HCT116 (cell line): ENCODE data around the gene LILRB1. TPM values are rescaled to one million over a fixed set of nuclear protein-coding genes. Genes with fewer than 3 reads are reported as not detected.

Source experiments
- ATAC-seq: fragments of 200-7000 bp; cut with Tn5 transposase; 2 replicates; pipeline ENCODE4 v1.9.1; 2020; ENCODE audit warnings: mild to moderate bottlenecking, moderate library complexity
- BruUV-seq: library from RNA; stranded (reverse); fragments of 400-500 nt; replicated peaks from 2 replicates; lab custom pipeline; 2021; lab: Mats Ljungman, UMichigan
- CTCF ChIA-PET: fragments of 300-600 bp; sonication (Branson Sonifier 250); formaldehyde crosslinking; loops from one replicate; lab custom pipeline; 2021; ENCODE audit warnings: antibody characterized with exemption; lab: Charles Lee
- POLR2A ChIA-PET: fragments of 300-600, 350-600 bp; sonication (Branson Sonifier 250); formaldehyde crosslinking; loops from one replicate; lab custom pipeline; 2021; ENCODE audit warnings: antibody characterized with exemption; lab: Charles Lee
- RAD21 ChIA-PET, 2 experiments: fragments of 300-600 bp; sonication (Branson Sonifier 250); formaldehyde crosslinking; loops; one replicate each; lab custom pipeline; 2023; ENCODE audit warnings: low total read pairs in 2 of 2; ENCODE audit not compliant: uncharacterized antibody in 2 of 2, unreplicated experiment in 2 of 2, low non-redundant PET in 1 of 2; lab: Charles Lee
- DNase-seq: peaks from one replicate; pipeline ENCODE4 v3.0.0-alpha.2; 2010; ENCODE audit warnings: low read depth, low spot score
- H2AFZ ChIP-seq: fragments of 200-600 bp; shearing (Covaris generic), sonication (generic); 2 replicates; pipeline ENCODE4 v1.6.1; 2017; ENCODE audit warnings: low read depth, mixed run types, mixed read lengths, antibody characterized with exemption, low read length; ENCODE audit not compliant: poor library complexity, severe bottlenecking
- H3K27ac ChIP-seq: 2 replicates; pipeline ENCODE4 v1.5.1; 2012; ENCODE audit warnings: low read depth, low read length
- H3K27me3 ChIP-seq: fragments of 200-600 bp; sonication (generic); 2 replicates; pipeline ENCODE4 v1.6.1; 2016; ENCODE audit warnings: mixed run types, low read length, mixed read lengths; ENCODE audit not compliant: insufficient read depth
- H3K36me3 ChIP-seq, 2 experiments: fragments of 200-500 bp in 1 of 2; fragments of 200-600 bp in 1 of 2; sonication (Bioruptor generic) in 1 of 2; sonication (generic) in 1 of 2; 2 replicates each; pipeline versions ENCODE4 v1.5.1 to v1.6.1; 2014 to 2016; ENCODE audit warnings: low read length in 2 of 2, inconsistent platforms in 1 of 2, mixed read lengths in 1 of 2, mixed run types in 1 of 2; ENCODE audit not compliant: insufficient read depth in 2 of 2, control insufficient read depth in 1 of 2
- H3K4me1 ChIP-seq, 2 experiments: fragments of 200-600 bp in 1 of 2; sonication (generic) in 1 of 2; 2 replicates each; pipeline versions ENCODE4 v1.5.1 to v1.6.1; 2012 to 2017; ENCODE audit warnings: low read length in 2 of 2, inconsistent platforms in 1 of 2, mild to moderate bottlenecking in 1 of 2, mixed read lengths in 1 of 2, mixed run types in 1 of 2, moderate library complexity in 1 of 2; ENCODE audit not compliant: insufficient read depth in 2 of 2, control insufficient read depth in 1 of 2
- H3K4me2 ChIP-seq: fragments of 200-600 bp; sonication (generic); 2 replicates; pipeline ENCODE4 v1.6.1; 2017; ENCODE audit warnings: mixed run types, low read length, mixed read lengths
- H3K4me3 ChIP-seq, 2 experiments: fragments of 200-600 bp in 1 of 2; sonication (generic) in 1 of 2; replicated peaks in 1 of 2; 2 replicates each; pipeline ENCODE4 v1.5.1; 2011 to 2016; ENCODE audit warnings: low read length in 2 of 2, control low read depth in 1 of 2, low read depth in 1 of 2, mild to moderate bottlenecking in 1 of 2, mixed read lengths in 1 of 2, mixed run types in 1 of 2
- H3K79me2 ChIP-seq: fragments of 200-600 bp; sonication (generic); 2 replicates; pipeline ENCODE4 v1.6.1; 2017; ENCODE audit warnings: mild to moderate bottlenecking, mixed run types, low read length, moderate library complexity, mixed read lengths; ENCODE audit not compliant: insufficient read depth
- H3K9ac ChIP-seq: fragments of 200-600 bp; sonication (generic); 2 replicates; pipeline ENCODE4 v1.6.1; 2016; ENCODE audit warnings: low read length, mixed read lengths
- H3K9me2 ChIP-seq: fragments of 200-600 bp; sonication (generic), shearing (Covaris generic); 2 replicates; pipeline ENCODE4 v1.6.1; 2017; ENCODE audit warnings: mixed run types, mild to moderate bottlenecking, moderate library complexity; ENCODE audit not compliant: insufficient read depth
- H3K9me3 ChIP-seq, 2 experiments: fragments of 200-500 bp in 1 of 2; fragments of 200-600 bp in 1 of 2; sonication (Bioruptor generic) in 1 of 2; sonication (generic) in 1 of 2; 2 replicates each; pipeline ENCODE4 v1.6.1; 2014 to 2017; ENCODE audit warnings: low read length in 2 of 2, mixed read lengths in 2 of 2, inconsistent platforms in 1 of 2, low read depth in 1 of 2, mild to moderate bottlenecking in 1 of 2, mixed run types in 1 of 2, moderate library complexity in 1 of 2; ENCODE audit not compliant: control insufficient read depth in 1 of 2, insufficient read depth in 1 of 2
- H4K20me1 ChIP-seq: fragments of 200-600 bp; sonication (generic), shearing (Covaris generic); 2 replicates; pipeline ENCODE4 v1.6.1; 2017; ENCODE audit warnings: mixed run types, mild to moderate bottlenecking, moderate library complexity; ENCODE audit not compliant: insufficient read depth
- CBX3 ChIP-seq: IDR thresholded peaks from 2 replicates; pipeline ENCODE4 v1.6.1; 2012; ENCODE audit warnings: low read depth
- EZH2phosphoT487 ChIP-seq: fragments of 200-600 bp; IDR thresholded peaks from 2 replicates; pipeline ENCODE4 v1.6.1; 2018; ENCODE audit warnings: antibody characterized with exemption, borderline replicate concordance
- POLR2A ChIP-seq: IDR thresholded peaks from 2 replicates; pipeline ENCODE4 v1.7.0; 2011; ENCODE audit warnings: borderline replicate concordance; ENCODE audit not compliant: insufficient read depth, insufficient read length; ENCODE audit errors: extremely low read depth
- RAD21 ChIP-seq: IDR thresholded peaks from 2 replicates; pipeline ENCODE4 v1.6.1; 2012; ENCODE audit warnings: low read depth, mild to moderate bottlenecking
- SRF ChIP-seq: IDR thresholded peaks from 2 replicates; pipeline ENCODE4 v1.6.1; 2012; ENCODE audit warnings: low read depth
- intact Hi-C: fragments of 100-400 bp; cut with micrococcal nuclease; formaldehyde crosslinking; loops from 2 replicates; pipeline ENCODE4 v1.10.0; 2022
- total RNA-seq: library from RNA; stranded (reverse); gene quantifications from one replicate; pipeline ENCODE4 v1.2.1, GENCODE V29; 2021; ENCODE audit not compliant: unreplicated experiment
- TF ChIP-seq, protein P1 (sequence below): IDR thresholded peaks from 2 replicates; pipeline ENCODE4 v1.6.1; 2012; ENCODE audit warnings: low read depth

The LILRB1 gene
- total RNA-seq, 1 experiment from 2014 or later: not detected

GRCh38 chr19:54609356-54609791 lies 20.9 kb upstream of the LILRB1 start:
- no peaks in the 10 kb centered on the region for H4K20me1 ChIP-seq
- RAD21 ChIA-PET: no interaction called here
- no TSS peak for BruUV-seq
- DNase-seq (no peak), ATAC-seq (no peak)
- intact Hi-C loops: no loop called here
- H3K4me1 ChIP-seq: no peaks in the 10 kb centered on the region
- no peak overlapping the region for H3K4me3 ChIP-seq
- TF ChIP-seq RAD21: no peak
- H2AFZ ChIP-seq: no peak overlapping the region
- no peaks in the 10 kb centered on the region for H3K9me2 ChIP-seq
- H3K4me2 ChIP-seq: no peak overlapping the region
- H3K79me2 ChIP-seq: no peaks in the 10 kb centered on the region
- H3K27me3 ChIP-seq: peaks cover 24% of the 10 kb centered on the region
- no peaks in the 10 kb centered on the region for H3K36me3 ChIP-seq
- CTCF ChIA-PET: no interaction called here
- no peaks in the 10 kb centered on the region for H3K9me3 ChIP-seq
- no peak overlapping the region for H3K9ac ChIP-seq
- no peak overlapping the region for H3K27ac ChIP-seq
- POLR2A ChIA-PET: no interaction called here

GRCh38 chr19:54612428-54612827 lies 17.9 kb upstream of the LILRB1 start:
- Histone ChIP-seq H3K9me3 (no peaks in the 10 kb centered on the region), H3K79me2 (no peaks in the 10 kb centered on the region), H3K27me3 (peaks cover 5% of the 10 kb centered on the region; the same call in 1 of the 2 replicates), H4K20me1 (no peaks in the 10 kb centered on the region), H3K4me2 (no peak overlapping the region), H3K36me3 (no peaks in the 10 kb centered on the region), H2AFZ (no peak overlapping the region), H3K4me3 (no peak overlapping the region), H3K9me2 (no peaks in the 10 kb centered on the region), H3K9ac (no peak overlapping the region), H3K27ac (no peak overlapping the region), H3K4me1 (no peaks in the 10 kb centered on the region)
- intact Hi-C loops: no loop called here
- ChIA-PET CTCF (no interaction called here), RAD21 (no interaction called here), POLR2A (no interaction called here)
- no TSS peak for BruUV-seq
- ATAC-seq (no peak), DNase-seq (no peak)
- no peak for TF ChIP-seq EZH2phosphoT487
- no peak for TF ChIP-seq SRF
- TF ChIP-seq POLR2A: no peak
- TF ChIP-seq, protein P1, sequence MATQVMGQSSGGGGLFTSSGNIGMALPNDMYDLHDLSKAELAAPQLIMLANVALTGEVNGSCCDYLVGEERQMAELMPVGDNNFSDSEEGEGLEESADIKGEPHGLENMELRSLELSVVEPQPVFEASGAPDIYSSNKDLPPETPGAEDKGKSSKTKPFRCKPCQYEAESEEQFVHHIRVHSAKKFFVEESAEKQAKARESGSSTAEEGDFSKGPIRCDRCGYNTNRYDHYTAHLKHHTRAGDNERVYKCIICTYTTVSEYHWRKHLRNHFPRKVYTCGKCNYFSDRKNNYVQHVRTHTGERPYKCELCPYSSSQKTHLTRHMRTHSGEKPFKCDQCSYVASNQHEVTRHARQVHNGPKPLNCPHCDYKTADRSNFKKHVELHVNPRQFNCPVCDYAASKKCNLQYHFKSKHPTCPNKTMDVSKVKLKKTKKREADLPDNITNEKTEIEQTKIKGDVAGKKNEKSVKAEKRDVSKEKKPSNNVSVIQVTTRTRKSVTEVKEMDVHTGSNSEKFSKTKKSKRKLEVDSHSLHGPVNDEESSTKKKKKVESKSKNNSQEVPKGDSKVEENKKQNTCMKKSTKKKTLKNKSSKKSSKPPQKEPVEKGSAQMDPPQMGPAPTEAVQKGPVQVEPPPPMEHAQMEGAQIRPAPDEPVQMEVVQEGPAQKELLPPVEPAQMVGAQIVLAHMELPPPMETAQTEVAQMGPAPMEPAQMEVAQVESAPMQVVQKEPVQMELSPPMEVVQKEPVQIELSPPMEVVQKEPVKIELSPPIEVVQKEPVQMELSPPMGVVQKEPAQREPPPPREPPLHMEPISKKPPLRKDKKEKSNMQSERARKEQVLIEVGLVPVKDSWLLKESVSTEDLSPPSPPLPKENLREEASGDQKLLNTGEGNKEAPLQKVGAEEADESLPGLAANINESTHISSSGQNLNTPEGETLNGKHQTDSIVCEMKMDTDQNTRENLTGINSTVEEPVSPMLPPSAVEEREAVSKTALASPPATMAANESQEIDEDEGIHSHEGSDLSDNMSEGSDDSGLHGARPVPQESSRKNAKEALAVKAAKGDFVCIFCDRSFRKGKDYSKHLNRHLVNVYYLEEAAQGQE: no peak
- TF ChIP-seq CBX3: no peak
